Pons (tissue), 1 donor: ENCODE data around the gene FBXL4.

Source experiments
- DNase-seq: peaks from one replicate; pipeline ENCODE4 v3.0.0-alpha.2; 2016; ENCODE audit warnings: low spot score

Gene FBXL4

DNA sequence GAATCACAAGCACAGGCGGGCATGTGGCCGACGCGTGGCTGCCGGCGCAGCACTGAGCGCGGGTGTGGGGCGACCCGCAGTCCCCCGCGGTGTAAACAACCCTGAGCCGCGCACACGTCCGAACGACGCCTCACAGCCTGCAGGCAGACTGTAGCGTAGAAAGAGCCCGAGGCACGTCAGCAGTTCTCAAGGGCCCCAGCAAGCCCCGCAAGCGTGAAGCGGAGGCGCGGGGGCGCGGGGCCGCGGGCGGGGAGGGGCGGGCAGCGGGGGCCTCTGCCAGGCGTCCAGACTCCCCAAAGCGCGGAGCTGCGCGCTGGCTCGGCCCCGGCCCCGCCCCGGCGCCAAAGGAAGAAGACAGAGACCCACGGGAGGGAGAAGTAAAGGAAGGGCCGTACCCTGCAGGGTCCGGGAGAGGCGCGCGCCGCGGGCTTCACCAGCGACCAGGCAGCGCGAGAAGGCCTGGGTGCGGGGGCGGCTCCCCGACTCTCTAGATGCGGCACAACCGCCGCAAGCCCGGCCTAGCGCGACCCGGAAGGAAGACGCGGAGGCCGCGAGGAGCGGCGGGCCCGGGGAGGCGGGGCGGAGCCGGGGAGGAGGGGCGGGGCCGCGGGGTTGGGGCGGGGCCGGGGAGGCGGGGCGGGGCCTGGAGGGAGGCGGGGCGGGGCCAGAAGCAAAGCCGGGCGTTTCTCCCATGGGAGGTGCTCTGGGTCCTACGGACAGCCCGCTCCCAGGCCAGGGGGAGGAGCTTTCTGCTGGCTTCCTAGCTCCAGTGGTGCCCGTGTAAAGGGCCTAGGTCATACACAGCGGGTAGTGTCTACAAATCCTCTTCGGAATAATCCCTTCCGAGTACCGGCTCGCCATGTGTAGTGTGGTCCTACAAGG is at the start of gene FBXL4:
Gene FBXL4 (minus strand): TSS at position 536 of the 882 bp plus-strand sequence. CDS start 20,958 bp downstream, outside the sequence.
- DNase-seq, result peak; percentile 85

DNA sequence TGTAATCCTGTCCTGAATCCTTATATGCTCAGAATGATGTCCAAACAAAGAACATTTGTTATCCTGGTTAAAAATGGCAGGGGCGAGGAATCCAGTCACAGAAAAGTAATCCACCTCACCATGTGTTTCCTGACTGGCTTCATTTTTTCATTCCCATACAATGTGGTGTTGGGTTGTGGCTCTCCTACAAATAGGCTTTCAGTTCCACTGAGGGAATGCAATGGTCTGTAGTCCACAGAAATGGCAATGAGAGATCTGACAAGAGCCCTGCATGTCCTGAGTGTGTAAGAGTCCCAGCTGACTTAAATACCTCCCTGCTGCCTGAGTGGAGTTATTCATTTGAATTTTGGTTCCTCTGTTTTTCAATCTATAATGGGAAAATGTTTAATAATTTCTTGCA is 47.4 kb upstream of the FBXL4 start:
- DNase-seq, result no peak

DNA sequence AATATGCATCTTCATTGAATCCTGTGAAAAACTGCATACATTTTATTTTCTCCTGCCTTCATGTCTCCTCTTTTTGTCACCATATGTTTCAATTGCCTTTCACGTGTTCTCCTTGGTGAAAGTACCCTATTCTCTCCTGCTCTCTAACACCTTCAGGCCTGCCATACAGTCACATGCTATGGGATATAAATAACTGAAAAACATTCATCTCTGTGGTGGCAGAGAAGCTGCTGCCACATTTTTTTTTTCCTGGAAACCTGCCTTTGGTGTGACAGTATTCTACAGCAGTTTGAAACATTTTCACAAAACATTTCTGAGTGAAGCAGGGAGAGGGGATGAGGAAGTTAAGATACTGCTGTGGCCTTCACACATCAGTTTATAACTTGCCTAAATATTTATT is 44.8 kb upstream of the FBXL4 start:
- no peak for DNase-seq

DNA sequence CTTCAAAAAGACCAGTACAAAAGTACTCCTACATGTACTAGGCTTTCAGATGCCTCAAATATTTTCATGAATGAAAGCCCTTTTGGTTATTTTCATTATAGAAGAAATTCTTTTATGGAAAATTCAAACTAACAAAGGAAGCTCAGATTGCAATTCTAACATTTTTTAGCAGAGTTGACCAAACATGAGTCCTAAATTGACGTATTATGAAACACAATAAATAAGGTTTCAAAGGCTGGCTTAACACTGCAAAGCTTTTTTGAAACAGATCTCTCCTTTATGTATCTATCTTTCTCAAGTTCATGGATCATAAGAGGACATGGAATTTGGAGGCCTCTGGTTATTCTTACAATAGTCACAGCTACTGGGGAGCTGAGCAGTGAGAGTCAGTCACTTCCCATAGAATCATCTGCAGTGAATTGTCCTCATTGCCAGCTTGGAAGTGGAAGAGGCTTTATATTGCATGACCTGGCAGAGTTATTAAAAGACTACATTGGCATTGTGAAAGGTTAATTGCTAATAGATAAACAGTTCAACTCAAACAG is 38.4 kb upstream of the FBXL4 start:
- DNase-seq, result no peak

DNA sequence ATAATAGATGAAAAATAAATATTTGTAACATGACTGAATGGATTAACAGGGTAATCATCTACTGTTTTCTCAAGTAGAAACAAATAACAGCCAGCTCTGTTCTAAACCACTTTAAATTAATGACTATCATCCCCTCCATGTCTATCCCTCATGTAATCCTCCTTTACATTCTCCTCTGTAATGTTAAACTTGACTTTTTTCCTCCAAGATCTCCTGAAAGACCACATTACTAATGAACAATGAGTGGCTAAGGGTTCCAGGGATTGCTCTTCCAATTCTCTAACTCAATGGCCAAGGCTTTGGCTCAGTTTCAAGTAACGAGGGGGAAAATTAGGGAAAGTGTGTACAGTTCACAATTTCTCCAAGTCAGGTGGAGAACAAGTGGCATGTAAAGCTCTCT is 37.6 kb upstream of the FBXL4 start:
- no peak for DNase-seq

DNA sequence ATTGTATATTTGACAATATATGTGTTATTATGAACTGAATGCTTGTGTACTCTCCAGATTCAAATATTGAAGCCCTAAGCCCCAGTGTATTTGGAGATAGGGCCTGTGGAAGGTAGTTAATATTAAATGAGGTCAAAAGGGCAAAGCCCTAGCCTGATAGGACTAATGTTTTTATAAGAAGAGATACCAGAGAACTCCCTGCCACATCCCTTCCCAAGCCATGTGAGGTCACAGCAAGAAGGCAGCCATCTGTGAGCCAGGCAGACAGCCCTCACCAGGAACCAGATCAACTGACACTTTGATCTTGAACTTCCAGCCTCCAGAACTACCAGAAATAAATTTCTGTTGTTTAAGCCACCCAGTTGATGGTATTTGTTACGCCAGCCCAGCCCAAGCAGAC is 36.4 kb upstream of the FBXL4 start:
- DNase-seq, result no peak

DNA sequence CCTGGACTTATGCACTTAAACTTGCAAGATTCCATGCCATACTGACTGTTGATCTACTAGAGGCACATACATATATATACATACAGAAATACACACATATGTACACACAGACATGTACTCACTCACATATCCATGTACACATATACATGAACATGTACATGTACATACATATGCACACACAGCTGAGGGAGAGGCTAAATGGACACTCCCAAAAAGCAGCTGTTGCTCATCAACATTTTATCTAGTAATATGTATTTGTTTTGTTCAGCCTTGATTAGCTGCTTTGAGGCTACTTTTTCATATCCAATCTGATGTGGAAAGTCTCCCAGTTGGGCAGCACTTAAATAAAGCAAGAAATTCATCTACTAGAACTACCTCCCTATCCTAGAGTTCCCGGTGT is 33.7 kb upstream of the FBXL4 start:
- DNase-seq, result no peak

DNA sequence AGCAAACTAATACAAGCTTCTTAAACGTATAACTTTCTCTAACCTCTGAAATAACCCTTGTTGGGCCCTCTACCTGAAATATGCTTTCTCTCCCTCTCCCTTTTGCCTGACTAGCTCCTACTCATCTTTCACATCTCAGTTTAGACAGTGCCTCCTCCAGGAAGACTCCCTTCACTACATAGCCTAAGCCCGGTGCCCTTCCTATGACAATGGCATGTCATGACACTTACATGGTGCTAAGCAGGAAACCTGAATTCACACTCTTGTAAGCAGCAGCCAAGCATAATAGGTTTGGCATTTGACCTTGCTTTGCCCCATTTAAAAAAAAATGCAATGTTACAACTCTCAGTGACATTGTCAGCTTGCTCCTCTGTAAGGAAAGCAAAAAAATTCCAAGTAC is 33.1 kb upstream of the FBXL4 start:
- DNase-seq, result no peak

DNA sequence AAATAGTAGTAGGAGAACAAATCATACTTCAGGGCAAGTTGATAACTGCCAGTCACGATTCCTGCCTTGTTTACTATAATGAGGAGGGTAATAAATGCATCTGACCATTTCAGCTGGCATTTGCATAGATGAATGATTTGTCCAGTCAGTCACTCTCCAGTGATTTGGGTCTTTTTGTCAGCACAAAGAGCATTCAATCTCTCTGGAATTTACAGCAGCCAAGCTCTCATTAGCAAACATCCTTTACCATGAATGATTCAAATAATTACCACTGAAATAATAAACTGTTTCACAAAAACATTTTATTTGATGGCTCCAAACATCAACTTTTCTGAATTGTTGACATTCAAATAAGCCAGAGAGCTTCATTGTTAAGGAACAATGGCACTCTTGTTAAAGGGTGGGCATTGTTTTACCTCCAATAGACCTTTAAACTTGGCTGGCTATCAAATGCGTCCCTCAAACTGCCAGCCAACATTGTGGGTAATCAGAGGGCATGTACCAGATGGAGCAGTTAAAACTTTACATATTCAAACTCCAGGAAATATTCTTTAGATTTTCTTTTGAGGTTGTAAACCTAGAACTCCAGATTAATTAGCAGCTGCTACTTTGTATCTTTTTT is 30.0 kb upstream of the FBXL4 start:
- DNase-seq, result peak; percentile 69

DNA sequence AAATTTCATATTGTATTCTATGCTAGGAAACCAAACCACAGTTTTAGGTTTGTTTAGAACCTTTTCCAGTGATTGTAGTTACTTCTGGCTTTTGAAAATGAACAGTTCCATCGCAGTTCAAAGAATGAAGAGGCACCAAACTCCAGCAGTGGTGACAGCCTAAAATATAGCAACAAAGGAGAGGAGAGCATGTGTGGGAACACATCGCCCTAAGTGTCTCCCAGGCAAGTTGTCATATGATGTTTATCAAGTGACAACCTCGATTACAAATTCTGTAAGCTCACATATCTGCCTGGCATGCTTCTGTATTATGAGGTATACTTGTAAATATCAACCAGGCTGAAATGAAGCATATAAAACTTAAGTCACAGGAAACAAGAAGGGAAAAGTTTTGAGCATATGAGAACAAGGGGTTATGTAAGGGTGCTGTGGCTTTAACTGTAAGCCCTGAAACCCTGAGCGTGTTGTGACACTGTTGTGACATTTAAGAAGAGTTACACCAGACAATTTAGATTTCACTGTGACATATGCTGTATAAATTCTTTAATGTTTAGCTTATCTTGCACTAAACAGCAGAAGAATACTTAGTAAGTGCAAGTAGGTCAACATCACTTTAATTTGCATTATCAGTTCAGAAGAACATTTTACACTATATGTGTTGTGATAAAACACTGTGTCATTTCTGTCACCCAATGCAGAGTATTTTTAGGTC is 29.1 kb upstream of the FBXL4 start:
- no peak for DNase-seq

DNA sequence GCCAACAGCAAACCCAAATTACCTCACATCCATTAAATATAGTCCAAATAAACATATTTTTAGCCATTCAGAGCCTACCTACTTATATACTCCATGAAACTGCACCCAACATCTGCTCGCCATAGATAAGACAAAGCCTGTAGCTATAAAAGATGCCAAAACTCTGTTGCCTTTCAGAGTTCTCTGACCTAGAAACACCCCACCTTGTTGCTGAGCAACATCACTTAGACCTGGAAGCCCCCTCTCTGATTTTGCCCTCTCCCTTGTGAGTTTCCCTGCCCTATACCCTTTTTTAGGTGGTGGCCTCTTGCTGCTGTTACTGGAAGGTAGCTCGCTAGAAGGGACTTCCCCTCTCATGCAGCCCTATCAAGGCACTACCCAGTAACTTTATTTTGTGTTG is 27.7 kb upstream of the FBXL4 start:
- DNase-seq, result no peak

DNA sequence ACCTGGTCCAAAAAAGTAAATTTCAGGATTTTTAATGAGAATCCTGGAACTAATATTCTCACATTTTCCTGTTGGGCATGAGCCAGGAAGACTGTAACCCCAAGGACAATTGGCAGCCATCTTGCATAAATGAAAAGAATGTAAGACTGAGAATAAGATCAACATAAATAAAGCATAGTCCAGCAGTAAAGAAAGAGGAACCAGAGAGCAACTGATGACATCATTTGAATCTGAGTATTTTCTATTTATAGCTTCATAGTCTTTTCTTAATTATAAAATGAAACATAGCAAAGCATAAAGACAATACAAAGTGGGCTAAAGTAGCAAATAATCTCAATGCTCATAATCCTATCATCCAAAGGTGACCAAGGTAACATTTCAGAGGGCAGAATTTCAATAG is 26.6 kb upstream of the FBXL4 start:
- DNase-seq, result no peak

DNA sequence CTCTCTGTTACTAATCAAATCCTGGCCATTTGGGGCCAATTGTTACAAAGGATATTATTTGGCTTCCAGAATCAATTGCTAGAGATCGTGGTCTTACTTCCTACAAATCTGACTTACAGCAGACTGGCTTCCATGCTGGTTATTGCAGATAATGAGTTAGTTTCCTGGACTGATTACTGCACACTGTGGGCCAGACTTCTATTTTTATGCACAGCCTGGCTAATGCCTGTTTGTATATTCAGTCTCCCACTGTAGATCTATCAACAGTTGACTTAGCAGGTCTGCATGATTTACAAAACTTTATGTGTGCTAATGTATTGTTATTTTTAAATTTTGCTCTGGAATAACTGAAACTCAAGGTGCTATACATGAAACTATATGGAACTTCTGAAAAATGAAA is 25.8 kb upstream of the FBXL4 start:
- DNase-seq, result no peak

DNA sequence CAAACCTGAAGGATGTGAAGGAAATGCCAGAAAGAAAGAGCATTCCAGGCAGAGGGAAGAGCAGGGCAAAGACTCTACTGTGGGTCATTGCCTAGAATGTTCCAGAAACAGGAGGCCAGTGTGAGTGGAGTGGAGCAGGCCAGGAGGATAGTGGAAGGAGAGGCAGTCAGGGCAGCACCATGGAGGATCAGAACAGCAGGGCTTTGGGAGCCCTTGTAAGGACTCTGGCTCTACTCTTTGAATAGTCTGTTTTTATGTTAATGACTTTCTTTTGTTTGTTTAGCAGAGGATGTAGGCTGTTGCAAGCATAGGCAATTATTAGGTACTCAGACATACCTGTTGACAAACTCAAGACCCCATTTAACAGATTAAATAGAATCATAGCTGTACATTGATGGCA is 23.6 kb upstream of the FBXL4 start:
- no peak for DNase-seq

DNA sequence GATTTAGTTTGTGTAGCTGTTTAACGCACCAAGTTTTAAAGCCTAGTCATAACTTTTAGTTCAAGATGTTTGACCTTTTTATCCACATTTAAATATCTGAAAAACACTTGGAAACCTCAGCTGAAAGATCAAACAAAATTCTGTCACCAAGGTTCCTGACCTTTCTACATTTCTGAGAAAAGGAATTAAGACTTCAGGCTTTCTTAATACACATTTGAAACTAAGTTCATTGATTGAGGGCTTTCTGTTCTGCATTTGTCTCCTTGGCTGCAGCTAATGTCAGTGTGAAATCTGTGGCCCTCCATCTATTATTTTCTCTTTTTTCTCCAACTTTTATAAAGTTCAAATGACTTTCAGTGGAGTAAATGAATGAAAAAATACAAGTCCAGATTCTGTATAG is 22.7 kb upstream of the FBXL4 start:
- no peak for DNase-seq

DNA sequence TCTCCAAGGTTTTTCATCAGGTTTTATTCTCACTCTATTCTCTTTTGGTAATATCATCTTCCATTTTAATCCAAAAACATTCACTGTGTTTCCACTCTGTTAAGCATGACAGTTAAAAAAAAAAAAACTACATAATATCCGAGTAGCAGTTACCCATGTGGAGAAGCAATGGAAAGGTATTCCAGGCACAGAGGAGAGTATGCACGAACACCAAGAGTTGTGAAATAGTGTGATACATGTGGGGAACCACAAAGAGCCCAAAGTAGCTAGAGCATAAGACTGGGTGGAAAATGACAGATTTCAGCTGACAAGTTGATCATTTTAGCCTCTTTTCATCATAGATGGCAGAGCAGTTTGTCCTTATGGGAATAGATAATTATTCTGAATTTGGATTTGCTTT is 19.9 kb upstream of the FBXL4 start:
- DNase-seq, result no peak

DNA sequence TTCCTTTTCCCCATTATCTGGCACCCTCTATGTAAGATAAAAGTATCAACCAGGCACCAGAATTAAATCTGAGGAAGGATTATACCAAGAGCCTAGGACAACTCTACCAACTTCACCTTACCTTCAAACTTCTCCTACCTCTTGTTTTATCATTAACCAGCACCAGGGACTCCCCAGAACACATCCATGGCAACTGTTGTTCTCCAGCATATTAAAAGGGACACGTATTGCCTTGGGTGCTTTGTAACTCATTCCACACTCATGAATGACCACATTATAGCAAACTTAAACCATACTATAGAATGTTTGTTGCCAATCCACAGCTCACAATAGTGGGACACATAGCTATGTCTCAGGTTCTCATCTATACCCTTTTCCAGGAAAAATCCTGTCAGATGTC is 11.9 kb upstream of the FBXL4 start:
- no peak for DNase-seq

DNA sequence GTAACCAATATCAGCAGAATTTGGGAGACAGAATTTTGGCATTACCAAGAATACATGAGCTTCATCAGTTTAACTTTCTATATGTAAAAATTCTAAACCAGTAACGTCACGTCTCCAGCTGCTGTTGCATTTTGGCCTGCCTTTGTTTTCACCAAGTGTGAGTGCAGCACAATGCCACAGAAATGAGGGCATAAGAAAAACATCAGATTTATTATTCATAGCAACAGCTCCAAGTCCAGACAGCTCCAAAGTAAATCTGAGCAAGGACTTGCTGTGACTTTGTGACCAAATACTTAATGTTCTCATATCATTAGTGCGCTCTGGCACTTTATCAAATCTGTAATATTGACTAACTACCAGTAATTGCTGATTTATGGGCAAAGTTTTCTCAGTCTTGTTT is 11.0 kb upstream of the FBXL4 start:
- no peak for DNase-seq

DNA sequence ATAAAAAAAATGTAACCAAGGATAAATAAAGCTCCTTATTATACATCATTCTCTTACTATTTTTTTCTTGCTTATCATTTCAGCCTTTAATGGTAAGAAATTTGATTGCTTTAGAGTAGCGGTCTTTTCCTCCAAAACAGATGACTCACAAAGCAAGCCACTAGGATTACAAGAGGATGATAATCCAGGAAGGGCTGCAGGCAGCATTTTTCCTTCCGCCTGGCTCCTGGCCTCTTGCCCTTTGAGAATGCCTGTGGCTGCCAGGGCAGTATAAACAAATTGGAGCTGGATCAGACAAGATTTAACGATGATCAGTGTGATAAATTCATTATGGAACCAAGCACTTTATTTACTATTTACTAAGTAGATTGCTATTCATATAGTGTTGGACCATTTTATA is 9.7 kb upstream of the FBXL4 start:
- DNase-seq, result no peak

DNA sequence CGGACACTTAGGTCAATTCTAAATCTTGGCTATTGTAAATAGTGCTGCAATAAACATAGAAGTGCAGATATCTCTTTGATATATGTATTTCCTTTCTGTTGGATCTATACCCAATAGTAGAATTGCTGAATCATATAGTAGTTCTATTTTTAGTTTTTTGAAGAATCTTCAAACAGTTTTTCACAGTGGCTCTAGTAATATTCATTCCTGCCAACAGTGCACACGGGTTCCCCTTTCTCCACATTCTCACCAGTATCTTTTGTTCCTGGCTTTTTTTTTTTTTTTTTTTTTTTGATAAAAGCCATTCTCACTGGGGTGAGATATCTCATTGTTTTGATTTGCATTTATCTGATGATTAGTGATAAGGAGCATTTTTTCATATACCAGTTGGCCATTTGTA is 1.8 kb upstream of the FBXL4 start:
- no peak for DNase-seq

DNA sequence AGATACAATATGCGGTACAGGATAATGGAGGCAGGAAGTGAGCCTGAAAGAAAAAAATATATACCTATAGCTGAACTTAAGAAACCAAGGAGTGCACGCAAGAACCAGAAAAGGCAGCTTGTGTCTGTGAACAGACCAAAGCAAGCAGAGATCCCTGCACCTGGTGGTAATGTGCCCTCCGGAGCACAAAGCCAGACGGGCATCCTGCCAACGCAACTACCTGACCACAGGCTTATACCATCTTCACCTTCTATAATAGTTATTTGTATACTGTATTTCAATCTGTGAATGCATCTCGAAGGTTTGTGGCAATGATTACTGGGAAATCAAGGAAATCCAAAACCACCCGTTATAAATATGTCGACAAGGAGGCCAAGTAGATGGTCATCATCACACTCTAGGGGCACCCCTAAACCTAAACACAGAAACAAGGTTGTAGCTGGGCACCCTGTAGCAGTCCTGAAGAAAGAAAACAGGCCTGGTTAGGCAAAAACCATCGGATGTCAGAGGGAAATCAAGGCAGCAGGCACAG is 801 bp downstream of the FBXL4 start:
- peak; percentile 53 for DNase-seq

DNA sequence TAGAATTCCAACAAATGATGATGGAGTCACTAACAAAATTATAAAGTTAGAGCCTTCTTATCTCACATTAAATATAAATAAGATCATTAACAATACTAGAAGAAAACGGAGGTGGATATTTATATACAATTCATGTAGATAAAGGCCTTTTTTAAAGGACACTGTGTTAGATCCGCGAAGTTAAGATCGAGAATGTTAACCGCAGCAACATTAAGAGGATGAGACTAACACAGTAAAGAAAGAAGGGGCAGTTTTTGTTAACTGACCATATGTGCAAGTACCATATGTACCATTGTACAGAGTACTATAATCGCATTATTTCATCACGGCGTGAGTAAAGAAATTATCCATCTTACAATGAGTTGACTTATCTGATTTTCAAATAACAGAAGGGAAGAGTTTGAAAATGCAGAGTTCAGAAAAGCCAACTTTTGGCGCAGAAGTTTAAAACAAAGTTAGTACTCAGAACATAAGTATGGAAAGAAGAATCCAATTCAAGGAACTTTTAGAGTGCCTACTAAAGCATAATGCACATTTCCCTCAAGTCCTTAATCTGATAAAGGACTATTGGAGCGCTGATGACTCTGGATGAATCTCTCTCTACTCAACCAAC is 1.4 kb downstream of the FBXL4 start:
- DNase-seq, result peak; percentile 55
